Measurements from ENCODE around the gene GMPS.

DNA sequence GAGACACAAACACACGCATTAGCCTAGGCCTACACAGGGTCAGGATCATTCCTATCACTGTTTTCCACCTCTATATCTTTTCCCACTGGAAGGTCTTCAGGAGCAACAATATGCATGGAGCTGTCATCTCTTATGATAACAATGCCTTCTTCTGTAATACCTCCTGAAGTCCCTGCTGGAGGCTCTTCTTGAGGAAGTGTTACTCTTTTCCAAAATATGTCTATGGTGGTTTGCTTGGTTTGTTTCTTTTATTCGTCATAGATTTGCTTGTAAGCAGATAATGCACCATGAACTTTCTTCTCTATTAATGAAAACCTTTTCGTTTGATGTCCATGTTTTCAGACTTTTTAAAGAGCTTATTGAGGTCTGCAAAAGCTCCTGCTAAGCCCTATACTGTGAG lies 109.3 kb downstream of the GMPS start:
- TF ChIP-seq, protein P1, sequence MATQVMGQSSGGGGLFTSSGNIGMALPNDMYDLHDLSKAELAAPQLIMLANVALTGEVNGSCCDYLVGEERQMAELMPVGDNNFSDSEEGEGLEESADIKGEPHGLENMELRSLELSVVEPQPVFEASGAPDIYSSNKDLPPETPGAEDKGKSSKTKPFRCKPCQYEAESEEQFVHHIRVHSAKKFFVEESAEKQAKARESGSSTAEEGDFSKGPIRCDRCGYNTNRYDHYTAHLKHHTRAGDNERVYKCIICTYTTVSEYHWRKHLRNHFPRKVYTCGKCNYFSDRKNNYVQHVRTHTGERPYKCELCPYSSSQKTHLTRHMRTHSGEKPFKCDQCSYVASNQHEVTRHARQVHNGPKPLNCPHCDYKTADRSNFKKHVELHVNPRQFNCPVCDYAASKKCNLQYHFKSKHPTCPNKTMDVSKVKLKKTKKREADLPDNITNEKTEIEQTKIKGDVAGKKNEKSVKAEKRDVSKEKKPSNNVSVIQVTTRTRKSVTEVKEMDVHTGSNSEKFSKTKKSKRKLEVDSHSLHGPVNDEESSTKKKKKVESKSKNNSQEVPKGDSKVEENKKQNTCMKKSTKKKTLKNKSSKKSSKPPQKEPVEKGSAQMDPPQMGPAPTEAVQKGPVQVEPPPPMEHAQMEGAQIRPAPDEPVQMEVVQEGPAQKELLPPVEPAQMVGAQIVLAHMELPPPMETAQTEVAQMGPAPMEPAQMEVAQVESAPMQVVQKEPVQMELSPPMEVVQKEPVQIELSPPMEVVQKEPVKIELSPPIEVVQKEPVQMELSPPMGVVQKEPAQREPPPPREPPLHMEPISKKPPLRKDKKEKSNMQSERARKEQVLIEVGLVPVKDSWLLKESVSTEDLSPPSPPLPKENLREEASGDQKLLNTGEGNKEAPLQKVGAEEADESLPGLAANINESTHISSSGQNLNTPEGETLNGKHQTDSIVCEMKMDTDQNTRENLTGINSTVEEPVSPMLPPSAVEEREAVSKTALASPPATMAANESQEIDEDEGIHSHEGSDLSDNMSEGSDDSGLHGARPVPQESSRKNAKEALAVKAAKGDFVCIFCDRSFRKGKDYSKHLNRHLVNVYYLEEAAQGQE (IDR thresholded peaks at IDR 0.05; ENCODE audit: insufficient read depth in 1 of 2, low read depth in 2 of 2, low read length in 1 of 2), result no peak
- TF ChIP-seq TCF7L2 (IDR thresholded peaks at IDR 0.05; ENCODE audit: low read depth, low read length) (no peak), SIN3A (IDR thresholded peaks at IDR 0.05; ENCODE audit: borderline replicate concordance, insufficient read depth, low read depth, low read length) (no peak), POLR2AphosphoS5 (IDR thresholded peaks at IDR 0.05; ENCODE audit: low read depth, low read length) (no peak)
- TF ChIP-seq, protein P2, sequence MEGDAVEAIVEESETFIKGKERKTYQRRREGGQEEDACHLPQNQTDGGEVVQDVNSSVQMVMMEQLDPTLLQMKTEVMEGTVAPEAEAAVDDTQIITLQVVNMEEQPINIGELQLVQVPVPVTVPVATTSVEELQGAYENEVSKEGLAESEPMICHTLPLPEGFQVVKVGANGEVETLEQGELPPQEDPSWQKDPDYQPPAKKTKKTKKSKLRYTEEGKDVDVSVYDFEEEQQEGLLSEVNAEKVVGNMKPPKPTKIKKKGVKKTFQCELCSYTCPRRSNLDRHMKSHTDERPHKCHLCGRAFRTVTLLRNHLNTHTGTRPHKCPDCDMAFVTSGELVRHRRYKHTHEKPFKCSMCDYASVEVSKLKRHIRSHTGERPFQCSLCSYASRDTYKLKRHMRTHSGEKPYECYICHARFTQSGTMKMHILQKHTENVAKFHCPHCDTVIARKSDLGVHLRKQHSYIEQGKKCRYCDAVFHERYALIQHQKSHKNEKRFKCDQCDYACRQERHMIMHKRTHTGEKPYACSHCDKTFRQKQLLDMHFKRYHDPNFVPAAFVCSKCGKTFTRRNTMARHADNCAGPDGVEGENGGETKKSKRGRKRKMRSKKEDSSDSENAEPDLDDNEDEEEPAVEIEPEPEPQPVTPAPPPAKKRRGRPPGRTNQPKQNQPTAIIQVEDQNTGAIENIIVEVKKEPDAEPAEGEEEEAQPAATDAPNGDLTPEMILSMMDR (IDR thresholded peaks at IDR 0.05), result no peak

Measured in Panc1 (cell line).